ENCODE measurements around the gene OGFR. TPM values are rescaled to one million over a fixed set of nuclear protein-coding genes. Genes with fewer than 3 reads are reported as not detected.

Gene OGFR
- total RNA-seq, 1 donor from 2014 or later = 7.0 TPM

DNA sequence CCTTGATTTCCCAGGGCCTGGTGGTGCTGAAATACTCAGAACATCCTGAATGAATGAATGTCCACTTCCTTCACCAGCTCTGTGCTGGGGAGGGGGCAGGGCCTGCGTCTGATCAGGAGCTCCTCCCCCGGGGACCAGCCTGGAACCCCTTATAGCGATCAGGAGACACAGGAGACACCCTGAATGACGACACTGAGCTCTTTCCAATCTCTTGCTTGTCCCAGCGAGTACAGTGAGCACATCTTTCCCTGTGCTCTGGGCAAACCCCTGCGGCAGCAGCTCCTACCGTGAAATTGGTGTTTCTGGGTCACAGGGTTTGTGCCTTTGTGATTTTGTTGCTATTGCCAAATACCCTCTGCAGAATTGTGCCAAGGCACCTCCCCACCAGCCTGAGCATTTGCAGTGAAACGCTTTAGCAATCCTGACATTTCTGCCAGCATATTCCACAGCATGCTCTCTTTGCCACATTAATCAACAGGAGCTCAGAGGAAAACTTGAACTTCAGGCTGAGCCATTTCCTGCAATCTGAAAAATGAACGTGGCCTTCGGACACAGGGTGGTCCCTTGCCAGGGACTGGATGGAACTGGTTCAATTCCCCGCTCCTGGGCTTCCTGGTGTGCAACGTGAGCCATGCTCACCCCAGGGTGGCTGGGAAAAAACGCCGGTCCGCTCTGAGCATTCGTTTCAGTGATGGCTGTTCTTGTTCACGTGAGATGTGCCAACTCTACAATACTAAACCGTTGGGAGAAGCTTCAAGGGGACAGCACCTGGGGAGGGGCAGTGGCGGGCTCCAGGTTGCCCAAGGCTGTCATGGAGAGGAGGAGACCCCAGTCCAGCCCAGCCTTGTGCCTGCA, 31.4 kb upstream of the OGFR start:
- Histone ChIP-seq H3K36me3 (no peaks in the 10 kb centered on the region), H3F3A (ENCODE audit: low read depth) (no peaks in the 10 kb centered on the region), H2AFZ (replicated peaks) (no peak overlapping the region), H3K4me2 (no peak overlapping the region), H4K20me1 (ENCODE audit: low read depth) (no peaks in the 10 kb centered on the region), H3K9me3 (ENCODE audit: low read depth) (no peaks in the 10 kb centered on the region), H3K79me2 (ENCODE audit: low read depth) (no peaks in the 10 kb centered on the region), H3K27ac (no peak overlapping the region), H3K4me3 (no peak overlapping the region), H3K9ac (no peak overlapping the region), H3K4me1 (peaks cover 7% of the 10 kb centered on the region), H3K27me3 (no peaks in the 10 kb centered on the region)
- no peaks in the 10 kb centered on the region for H3K36me3 Mint-ChIP-seq
- no peaks in the 10 kb centered on the region for H3K9me3 Mint-ChIP-seq
- H3K4me3 Mint-ChIP-seq = peak overlapping the region; percentile 30
- peak overlapping the region; percentile 90 for H3K27ac Mint-ChIP-seq
- H3K27me3 Mint-ChIP-seq (ENCODE audit: insufficient read depth, low read depth) = peaks cover 11% of the 10 kb centered on the region
- DNase-seq (ENCODE audit: low spot score) = no peak
- peaks cover 54% of the 10 kb centered on the region for H3K4me1 Mint-ChIP-seq
- TF ChIP-seq EZH2phosphoT487 (IDR thresholded peaks at IDR 0.05) (no peak), EZH2 (IDR thresholded peaks at IDR 0.05) (no peak)
- TF ChIP-seq, protein P1, sequence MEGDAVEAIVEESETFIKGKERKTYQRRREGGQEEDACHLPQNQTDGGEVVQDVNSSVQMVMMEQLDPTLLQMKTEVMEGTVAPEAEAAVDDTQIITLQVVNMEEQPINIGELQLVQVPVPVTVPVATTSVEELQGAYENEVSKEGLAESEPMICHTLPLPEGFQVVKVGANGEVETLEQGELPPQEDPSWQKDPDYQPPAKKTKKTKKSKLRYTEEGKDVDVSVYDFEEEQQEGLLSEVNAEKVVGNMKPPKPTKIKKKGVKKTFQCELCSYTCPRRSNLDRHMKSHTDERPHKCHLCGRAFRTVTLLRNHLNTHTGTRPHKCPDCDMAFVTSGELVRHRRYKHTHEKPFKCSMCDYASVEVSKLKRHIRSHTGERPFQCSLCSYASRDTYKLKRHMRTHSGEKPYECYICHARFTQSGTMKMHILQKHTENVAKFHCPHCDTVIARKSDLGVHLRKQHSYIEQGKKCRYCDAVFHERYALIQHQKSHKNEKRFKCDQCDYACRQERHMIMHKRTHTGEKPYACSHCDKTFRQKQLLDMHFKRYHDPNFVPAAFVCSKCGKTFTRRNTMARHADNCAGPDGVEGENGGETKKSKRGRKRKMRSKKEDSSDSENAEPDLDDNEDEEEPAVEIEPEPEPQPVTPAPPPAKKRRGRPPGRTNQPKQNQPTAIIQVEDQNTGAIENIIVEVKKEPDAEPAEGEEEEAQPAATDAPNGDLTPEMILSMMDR (IDR thresholded peaks at IDR 0.05) = no peak

DNA sequence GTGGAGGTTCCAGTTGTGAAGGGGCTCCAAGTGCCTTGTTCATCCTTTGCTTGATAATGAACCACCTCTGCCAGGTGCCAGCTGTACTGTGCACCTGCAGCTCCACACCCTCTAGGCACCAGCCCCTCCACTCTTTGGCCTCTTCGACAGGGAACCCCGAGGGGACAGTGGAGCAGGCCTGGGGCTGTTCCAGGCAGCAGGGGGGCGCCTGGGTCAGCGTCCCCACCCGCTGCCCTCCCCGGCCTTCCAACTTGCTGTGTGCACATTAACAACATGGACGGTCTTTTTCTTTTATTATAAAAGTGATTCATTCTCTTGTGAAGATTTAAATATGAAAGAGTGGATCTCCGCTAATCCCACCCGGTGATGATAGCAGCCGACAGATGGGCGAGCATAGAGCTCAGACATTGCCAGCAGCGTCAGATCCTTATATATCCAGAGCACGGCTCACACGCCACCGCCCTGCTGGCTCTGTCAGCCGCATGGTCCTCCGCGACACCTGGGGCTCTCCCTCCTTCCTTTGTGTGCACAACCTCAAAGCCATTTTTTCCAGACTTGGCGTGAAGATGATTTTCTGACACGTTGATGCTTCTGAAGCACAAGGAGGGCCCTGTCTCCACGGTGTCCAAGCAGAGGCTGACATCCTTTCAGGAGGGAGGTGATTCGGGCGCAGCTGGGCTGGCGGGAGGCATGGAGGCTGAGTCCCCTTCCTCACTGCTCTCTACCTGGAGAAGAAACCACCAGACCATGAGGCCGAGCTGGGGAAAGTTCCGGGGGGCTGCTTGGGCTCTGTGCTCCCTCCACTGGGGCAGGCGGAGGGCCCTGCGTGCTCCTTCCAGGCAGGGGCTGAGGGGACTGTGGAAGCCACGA, 30.6 kb upstream of the OGFR start:
- Histone ChIP-seq H3K36me3 (no peaks in the 10 kb centered on the region), H3K27me3 (no peaks in the 10 kb centered on the region), H2AFZ (replicated peaks) (no peak overlapping the region), H3K9me3 (ENCODE audit: low read depth) (no peaks in the 10 kb centered on the region), H4K20me1 (ENCODE audit: low read depth) (no peaks in the 10 kb centered on the region), H3K4me2 (no peak overlapping the region), H3K9ac (no peak overlapping the region), H3K79me2 (ENCODE audit: low read depth) (no peaks in the 10 kb centered on the region), H3K4me1 (no peaks in the 10 kb centered on the region), H3F3A (ENCODE audit: low read depth) (no peaks in the 10 kb centered on the region), H3K4me3 (no peak overlapping the region), H3K27ac (no peak overlapping the region)
- DNase-seq (ENCODE audit: low spot score) = no peak
- H3K27ac Mint-ChIP-seq = peak overlapping the region; percentile 34
- peaks cover 9% of the 10 kb centered on the region for H3K27me3 Mint-ChIP-seq (ENCODE audit: insufficient read depth, low read depth)
- H3K36me3 Mint-ChIP-seq = no peaks in the 10 kb centered on the region
- no peaks in the 10 kb centered on the region for H3K9me3 Mint-ChIP-seq
- H3K4me1 Mint-ChIP-seq = peaks cover 45% of the 10 kb centered on the region
- H3K4me3 Mint-ChIP-seq = peak overlapping the region; percentile 35
- no peak for TF ChIP-seq EZH2phosphoT487 (IDR thresholded peaks at IDR 0.05)
- no peak for TF ChIP-seq EZH2 (IDR thresholded peaks at IDR 0.05)
- TF ChIP-seq, protein P1 (IDR thresholded peaks at IDR 0.05) = no peak

DNA sequence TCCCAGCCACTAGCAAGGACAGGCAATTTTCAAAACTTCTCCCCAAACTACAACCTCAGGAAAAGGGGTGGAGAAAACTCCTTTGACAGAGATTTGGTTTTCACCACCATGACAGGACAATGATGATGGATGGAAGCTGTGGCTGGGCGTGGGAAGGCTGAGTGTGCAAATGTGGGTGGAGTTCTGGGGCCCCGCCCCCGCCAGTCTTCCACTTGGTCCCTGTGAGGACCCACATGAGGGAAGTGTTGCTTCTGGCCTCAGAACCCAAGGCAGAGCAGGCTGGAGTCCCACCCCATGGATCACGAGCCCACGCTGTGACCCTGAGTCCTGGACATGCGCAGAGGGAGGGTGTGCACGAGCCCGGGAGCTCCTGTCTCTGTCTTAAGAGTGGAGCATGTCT, 29.9 kb upstream of the OGFR start:
- Mint-ChIP-seq H3K9me3 (no peaks in the 10 kb centered on the region), H3K27ac (no peak overlapping the region), H3K36me3 (no peaks in the 10 kb centered on the region), H3K4me1 (peaks cover 40% of the 10 kb centered on the region), H3K27me3 (ENCODE audit: insufficient read depth, low read depth) (peaks cover 9% of the 10 kb centered on the region), H3K4me3 (no peak overlapping the region)
- no peaks in the 10 kb centered on the region for H3K36me3 ChIP-seq
- no peak overlapping the region for H3K9ac ChIP-seq
- H3K4me1 ChIP-seq = no peaks in the 10 kb centered on the region
- no peak overlapping the region for H2AFZ ChIP-seq (replicated peaks)
- no peak for DNase-seq (ENCODE audit: low spot score)
- no peaks in the 10 kb centered on the region for H3K9me3 ChIP-seq (ENCODE audit: low read depth)
- H3K79me2 ChIP-seq (ENCODE audit: low read depth) = no peaks in the 10 kb centered on the region
- H3K4me2 ChIP-seq = no peak overlapping the region
- no peaks in the 10 kb centered on the region for H3F3A ChIP-seq (ENCODE audit: low read depth)
- H4K20me1 ChIP-seq (ENCODE audit: low read depth) = no peaks in the 10 kb centered on the region
- H3K27me3 ChIP-seq = no peaks in the 10 kb centered on the region
- no peak overlapping the region for H3K4me3 ChIP-seq
- no peak overlapping the region for H3K27ac ChIP-seq
- TF ChIP-seq EZH2phosphoT487 (IDR thresholded peaks at IDR 0.05) (no peak), EZH2 (IDR thresholded peaks at IDR 0.05) (no peak)
- TF ChIP-seq, protein P1 (IDR thresholded peaks at IDR 0.05) = no peak

All from neural progenitor cell (in vitro differentiated cells).